Upper lobe of left lung (tissue), 4 donors: ENCODE measurements around the gene CFAP157.

Source experiments
- EP300 ChIP-seq, 4 donors: sonication (generic); formaldehyde crosslinking; IDR thresholded peaks; one replicate each; pipeline ENCODE4 v1.5.1; 2017; ENCODE audit warnings: antibody characterized with exemption in 4 of 4, control low read depth in 2 of 4
- POLR2A ChIP-seq, 4 donors: fragments of 450-650 bp; IDR thresholded peaks; one replicate each; pipeline ENCODE4 v1.5.1; 2016 to 2017; ENCODE audit warnings: antibody characterized with exemption in 4 of 4, mild to moderate bottlenecking in 2 of 4
- POLR2AphosphoS5 ChIP-seq, 2 donors: sonication (generic); formaldehyde crosslinking; IDR thresholded peaks; one replicate each; pipeline ENCODE4 v1.5.1; 2017; ENCODE audit warnings: antibody characterized with exemption in 2 of 2
- TF ChIP-seq, protein P1 (sequence below), 6 experiments: fragments of 450-650 bp in 4 of 6; fragments of 200-600 bp in 2 of 6; sonication (generic) in 2 of 6; IDR thresholded peaks; one replicate each; pipeline ENCODE4 v1.5.1; 2016 to 2019; ENCODE audit warnings: antibody characterized with exemption in 6 of 6

DNA sequence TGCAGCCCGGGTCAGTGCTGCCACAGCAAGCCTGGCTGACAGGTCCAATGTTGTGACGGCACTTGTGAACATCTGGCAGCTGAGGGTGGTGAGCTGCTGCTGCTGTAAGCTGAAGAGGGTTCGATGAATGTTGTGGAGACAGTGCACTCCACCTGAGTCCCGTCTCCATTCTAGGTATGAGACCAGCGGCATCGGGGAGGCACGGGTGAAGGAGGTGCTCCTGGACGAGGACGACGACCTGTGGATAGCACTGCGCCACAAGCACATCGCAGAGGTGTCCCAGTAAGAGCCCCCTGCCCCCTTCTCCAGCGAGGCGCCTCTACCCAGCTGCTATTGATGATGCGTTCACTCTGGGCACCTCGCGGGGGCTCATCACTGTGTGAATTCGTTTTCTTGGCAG lies 38.9 kb upstream of the CFAP157 start:
- TF ChIP-seq, protein P1, sequence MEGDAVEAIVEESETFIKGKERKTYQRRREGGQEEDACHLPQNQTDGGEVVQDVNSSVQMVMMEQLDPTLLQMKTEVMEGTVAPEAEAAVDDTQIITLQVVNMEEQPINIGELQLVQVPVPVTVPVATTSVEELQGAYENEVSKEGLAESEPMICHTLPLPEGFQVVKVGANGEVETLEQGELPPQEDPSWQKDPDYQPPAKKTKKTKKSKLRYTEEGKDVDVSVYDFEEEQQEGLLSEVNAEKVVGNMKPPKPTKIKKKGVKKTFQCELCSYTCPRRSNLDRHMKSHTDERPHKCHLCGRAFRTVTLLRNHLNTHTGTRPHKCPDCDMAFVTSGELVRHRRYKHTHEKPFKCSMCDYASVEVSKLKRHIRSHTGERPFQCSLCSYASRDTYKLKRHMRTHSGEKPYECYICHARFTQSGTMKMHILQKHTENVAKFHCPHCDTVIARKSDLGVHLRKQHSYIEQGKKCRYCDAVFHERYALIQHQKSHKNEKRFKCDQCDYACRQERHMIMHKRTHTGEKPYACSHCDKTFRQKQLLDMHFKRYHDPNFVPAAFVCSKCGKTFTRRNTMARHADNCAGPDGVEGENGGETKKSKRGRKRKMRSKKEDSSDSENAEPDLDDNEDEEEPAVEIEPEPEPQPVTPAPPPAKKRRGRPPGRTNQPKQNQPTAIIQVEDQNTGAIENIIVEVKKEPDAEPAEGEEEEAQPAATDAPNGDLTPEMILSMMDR (IDR thresholded peaks at IDR 0.05), result no peak
- TF ChIP-seq POLR2A (IDR thresholded peaks at IDR 0.05) (no peak), POLR2AphosphoS5 (IDR thresholded peaks at IDR 0.05) (no peak), EP300 (IDR thresholded peaks at IDR 0.05) (no peak)
